ENCODE data around the gene IDUA.

IDUA gene

GRCh38 chr4:1001561-1002130 lies 14.8 kb downstream of the IDUA start:
- FAIRE-seq = no peak

GRCh38 chr4:1002131-1002630 lies 15.3 kb downstream of the IDUA start:
- FAIRE-seq = no peak

GRCh38 chr4:1002631-1003251 lies 15.9 kb downstream of the IDUA start:
- FAIRE-seq = no peak

DNA sequence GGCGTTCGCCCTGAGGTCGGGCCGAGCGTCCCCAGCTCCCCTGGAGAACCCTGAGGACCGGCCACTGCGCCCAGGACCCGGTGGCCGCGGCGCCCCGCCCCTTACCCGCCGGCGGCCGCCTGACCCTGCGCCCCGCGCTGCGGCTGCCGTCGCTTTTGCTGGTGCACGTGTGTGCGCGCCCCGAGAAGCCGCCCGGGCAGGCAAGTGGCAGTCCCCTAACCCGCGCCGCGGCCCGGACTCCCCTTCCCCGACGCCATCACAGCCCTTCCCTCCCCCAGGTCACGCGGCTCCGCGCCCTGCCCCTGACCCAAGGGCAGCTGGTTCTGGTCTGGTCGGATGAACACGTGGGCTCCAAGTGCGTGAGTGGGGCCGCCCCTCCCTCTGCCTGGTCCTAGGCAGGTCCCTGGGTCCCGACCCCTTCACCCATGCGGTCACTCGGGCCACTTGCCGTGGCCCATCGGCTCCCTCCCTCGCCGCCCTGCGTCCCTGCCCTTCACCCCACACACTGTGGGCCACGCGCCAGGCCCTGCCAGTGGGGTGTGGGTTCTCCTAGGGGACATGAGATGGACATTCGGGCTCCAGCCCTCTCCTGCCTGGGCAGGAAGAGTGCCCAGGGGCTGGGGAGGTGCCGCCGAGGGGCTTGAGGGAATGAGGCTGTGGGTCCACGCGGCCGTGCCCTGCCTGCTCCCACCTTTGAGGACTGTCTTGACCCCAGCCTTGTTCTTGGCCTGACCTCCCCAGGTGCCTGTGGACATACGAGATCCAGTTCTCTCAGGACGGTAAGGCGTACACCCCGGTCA lies 16.6 kb downstream of the IDUA start:
- no peak for FAIRE-seq

DNA sequence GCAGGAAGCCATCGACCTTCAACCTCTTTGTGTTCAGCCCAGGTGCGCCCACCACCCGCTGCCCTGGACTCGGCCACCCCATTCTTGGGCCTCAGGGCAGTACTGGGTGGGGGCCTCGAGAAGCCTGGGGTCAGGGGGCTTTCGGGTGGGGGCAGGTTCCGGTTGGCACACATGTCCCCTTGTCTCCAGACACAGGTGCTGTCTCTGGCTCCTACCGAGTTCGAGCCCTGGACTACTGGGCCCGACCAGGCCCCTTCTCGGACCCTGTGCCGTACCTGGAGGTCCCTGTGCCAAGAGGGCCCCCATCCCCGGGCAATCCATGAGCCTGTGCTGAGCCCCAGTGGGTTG lies 17.2 kb downstream of the IDUA start:
- FAIRE-seq = no peak

DNA sequence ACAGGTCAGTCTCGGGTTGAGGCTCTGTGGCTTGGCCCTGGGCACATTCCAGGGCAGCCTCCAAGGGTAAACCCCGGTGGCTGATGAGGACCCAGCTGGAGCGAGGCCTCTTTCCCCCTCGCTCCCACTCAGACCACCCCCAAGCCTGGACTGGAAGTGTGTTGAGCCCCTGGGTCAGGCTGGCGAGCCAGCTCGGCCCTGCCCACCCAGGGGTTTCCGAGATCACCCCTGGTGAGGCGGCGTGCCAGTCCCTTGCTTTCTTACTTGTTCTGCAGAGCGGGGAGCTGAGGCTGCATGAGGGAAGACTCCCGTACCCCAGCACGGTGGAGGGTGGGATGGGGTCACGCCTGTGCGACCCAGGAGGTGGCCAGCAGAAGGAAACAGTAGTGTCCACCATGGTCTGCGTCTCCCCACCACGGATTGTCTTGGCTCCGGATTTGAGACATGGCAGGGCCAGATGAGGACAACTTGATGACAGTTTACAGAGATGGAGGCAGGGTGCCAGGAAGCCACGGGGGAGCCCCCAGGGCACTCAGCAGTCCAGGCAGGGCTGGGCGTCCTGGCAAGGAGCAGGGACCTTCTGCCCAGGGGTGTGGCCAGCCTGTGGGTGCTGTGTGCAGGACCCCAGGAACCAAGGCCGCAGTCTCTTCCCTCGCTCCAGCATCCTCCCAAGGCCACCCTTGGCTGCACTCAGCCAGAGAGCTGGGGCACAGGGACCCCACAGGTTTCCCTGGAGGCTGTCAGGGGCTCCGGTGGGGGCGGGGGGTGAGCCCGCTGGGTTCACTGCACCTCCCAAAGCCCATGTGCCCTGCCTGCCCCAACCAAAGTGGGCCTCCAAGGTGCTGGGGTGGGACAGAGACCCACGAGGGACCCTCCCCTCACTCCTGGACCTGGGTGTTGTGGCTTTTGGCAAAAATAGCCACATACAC lies 18.0 kb downstream of the IDUA start:
- no peak for FAIRE-seq

- no peak for FAIRE-seq
Measured at GRCh38 chr4:1006856-1007255, 20.0 kb downstream of the IDUA start.

DNA sequence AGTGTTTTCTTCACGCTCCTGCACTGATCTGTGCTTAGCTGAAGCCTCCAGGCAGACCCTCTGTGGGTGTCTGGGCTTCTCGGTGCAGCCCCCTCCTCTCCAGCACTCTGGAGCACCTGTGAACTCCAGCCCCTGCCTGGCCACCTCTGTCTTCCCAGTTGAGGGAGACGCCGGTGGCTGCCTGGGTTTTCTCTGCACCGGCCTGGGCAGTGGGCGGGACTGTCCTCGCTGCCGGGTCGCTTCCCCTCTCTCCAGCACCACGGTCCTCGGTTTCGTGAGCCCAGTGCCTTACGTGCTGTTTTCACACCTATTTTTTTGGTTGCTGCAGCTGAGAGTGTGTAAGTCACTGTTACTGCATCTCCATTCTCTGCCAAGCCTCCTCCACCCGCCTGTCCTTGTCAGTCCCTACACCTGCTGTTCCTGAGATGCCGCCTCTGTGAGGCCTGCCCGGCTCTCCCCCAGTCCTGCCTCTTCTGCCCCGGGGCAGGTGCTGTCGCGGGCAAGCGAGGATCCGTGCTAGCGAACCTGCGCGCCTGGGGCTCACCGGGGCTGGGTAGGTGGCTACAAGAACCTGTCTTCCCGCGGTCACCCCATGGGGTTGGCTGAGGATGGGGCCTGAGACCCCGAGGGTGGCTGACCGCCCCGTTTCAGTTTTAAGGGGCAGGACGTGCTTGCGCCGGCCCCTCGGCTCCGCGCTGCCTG lies 22.1 kb downstream of the IDUA start:
- FAIRE-seq = no peak

- FAIRE-seq = no peak
Measured at GRCh38 chr4:1009542-1010394, 22.9 kb downstream of the IDUA start.

GRCh38 chr4:1010395-1011021 lies 23.7 kb downstream of the IDUA start:
- FAIRE-seq = no peak

DNA sequence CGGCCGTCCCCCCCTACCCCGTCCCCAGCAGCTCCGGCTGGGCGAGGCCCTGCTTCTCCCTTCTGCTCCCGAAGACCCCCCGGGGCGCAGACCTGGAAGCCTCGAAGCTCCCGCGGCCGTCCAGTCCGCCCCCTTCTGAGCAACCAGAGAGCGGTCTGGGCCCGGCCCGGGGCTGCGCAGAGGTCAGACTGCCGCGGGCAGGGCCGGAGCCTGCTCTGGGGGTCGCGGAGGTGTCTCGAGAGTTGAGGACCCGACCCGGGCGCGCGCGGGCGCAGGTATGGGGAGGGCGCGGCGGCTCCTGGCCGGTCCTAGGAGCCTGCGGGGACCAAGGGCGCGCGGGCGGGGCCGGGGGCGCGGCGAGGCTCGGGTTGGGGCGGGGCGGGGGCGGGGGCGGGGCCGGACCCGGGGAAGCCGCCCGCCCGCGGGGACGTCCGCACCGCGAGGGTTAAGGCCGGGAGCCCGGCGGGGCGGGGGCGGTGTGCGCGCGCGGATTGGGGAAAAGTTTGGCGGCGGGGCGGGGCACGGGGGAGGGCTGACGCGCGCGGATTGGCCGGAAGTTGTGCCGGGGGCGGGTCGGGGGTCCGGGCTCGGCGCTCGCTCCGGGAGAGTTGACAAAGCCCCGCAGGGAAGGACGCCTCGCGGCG lies 24.3 kb downstream of the IDUA start, which contains the start of gene FGFRL1:
TSS of gene FGFRL1 (plus strand) at position 605 of the 644 bp plus-strand sequence. CDS start 860 bp downstream, outside the sequence.
- no peak for FAIRE-seq

DNA sequence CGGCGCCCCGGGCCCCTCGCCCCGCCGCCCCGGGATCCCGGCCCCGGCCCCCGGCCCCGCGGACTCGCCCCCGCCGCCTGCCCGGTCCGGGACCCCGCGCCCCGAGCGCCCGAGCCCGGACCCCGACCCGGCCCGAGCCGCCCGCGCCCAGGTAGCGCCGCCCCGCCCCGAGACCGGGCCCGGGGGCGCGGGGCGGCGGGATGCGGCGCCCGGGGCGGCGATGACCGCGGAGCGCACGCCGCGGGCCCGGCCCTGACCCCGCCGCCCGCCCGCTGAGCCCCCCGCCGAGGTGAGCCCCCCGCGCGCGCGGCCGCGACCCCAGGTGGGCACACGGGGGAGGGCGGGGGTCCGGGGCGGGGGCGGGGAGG lies 24.8 kb downstream of the IDUA start:
- no peak for FAIRE-seq

DNA sequence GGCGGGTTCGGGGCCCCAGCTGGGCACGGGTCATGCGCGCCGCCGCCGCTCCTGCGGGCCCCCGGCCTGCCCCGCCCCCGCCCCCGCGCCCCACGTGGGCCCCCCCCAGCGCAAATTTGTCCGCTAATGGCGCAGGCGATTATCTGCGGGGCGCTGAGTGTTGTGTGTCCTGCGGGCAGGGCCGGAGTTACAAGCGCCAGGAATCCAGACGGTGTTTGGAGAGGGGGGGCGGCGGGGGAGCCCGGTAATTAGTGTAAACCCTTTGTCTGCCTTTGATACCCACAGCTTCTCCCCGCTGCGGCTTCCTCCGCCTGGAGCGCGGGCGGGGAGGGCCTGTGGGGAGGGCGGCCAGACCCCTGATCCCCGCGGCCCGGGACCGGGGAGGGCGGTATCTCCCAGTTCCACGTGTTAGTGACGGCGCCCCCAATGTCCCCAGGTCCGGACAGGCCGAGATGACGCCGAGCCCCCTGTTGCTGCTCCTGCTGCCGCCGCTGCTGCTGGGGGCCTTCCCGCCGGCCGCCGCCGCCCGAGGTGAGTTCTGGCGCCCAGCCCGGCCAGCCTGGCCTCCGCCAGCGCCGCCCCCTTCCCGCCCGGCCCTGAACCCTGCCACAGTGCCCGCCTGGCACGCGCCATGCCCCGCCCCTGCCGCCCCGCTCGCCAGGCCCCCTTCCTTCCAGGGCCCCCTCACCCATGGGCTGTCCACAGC lies 25.3 kb downstream of the IDUA start:
- FAIRE-seq = no peak

- FAIRE-seq = no peak
Measured at GRCh38 chr4:1013225-1014073, 26.6 kb downstream of the IDUA start.

- FAIRE-seq = no peak
Measured at GRCh38 chr4:1014291-1015167, 27.7 kb downstream of the IDUA start.

DNA sequence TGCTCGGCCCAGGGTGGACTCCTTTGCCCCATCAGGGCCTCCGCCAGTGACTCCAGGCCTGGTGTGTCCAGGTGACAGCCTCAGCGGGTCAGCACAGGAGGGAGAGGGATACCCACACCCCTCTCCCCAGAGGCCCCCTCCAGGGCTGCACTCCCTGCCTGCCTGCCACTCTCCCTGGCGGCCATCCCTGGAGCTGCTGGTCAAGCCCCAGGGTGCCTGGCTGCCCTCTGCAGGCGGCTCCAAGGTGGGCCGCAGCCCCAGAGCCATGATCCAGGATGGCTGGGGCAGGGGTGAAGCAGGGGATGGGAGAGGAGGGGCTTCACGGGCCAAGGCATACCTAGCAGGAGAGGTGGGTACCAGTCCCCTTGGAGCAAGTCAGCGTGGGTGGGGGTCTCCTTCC lies 28.3 kb downstream of the IDUA start:
- no peak for FAIRE-seq

- no peak for FAIRE-seq
Measured at GRCh38 chr4:1015746-1016145, 28.9 kb downstream of the IDUA start.

DNA sequence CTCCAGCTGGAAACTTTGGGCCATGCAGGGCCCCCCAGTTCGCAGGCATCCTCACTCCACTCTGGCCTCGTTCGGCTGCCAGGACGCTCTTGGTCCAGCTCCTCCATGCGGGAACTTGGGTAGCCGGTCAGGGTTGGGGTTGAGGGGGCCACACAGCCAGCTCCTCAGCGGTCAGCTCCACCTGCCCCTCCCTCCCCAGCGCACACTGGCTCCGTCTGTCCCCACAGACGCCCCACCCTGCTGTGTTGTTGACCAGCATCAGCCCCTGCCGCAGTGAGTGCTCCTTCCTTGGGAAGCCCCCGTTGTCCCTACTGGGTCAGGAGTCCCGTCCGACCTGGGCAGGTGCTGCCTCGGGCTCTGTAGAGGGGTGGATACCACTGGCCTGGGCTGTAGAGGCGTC lies 30.4 kb downstream of the IDUA start:
- FAIRE-seq = no peak

Data from colon (tissue), 2 donors.